Uterus (tissue), 2 donors: ENCODE data around the gene TNNI3K.

Experiments
- POLR2A ChIP-seq, 2 donors: fragments of 450-650 bp; IDR thresholded peaks; one replicate each; pipeline ENCODE4 v1.6.1; 2016; ENCODE audit warnings: antibody characterized with exemption in 2 of 2, mild to moderate bottlenecking in 1 of 2, moderate library complexity in 1 of 2
- TF ChIP-seq, protein P1 (sequence below), 4 experiments: fragments of 200-600 bp in 2 of 4; fragments of 450-650 bp in 2 of 4; sonication (generic) in 2 of 4; IDR thresholded peaks; one replicate each; pipeline ENCODE4 v1.5.1; 2016 to 2019; ENCODE audit warnings: antibody characterized with exemption in 4 of 4, mild to moderate bottlenecking in 2 of 4, moderate library complexity in 1 of 4

DNA sequence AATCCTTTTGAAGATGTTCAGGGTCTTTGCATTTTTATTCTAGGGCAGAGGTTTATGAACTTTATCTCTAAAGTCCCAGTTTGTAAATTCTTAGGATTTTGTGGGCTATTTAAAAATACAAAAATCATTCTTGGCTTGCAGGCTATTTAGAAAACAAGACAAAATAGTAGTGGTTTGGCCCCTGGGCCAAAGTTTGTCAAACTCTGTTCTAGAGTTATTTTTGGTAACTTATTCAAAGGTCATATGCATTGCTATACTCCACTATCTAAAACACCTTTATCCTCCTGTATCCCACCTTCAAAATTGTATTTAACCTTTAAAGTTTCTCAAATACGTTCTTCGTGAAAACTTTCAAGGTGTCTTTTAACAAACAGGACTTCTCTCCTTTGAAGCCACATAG is 352.7 kb downstream of the TNNI3K start:
- TF ChIP-seq, protein P1, sequence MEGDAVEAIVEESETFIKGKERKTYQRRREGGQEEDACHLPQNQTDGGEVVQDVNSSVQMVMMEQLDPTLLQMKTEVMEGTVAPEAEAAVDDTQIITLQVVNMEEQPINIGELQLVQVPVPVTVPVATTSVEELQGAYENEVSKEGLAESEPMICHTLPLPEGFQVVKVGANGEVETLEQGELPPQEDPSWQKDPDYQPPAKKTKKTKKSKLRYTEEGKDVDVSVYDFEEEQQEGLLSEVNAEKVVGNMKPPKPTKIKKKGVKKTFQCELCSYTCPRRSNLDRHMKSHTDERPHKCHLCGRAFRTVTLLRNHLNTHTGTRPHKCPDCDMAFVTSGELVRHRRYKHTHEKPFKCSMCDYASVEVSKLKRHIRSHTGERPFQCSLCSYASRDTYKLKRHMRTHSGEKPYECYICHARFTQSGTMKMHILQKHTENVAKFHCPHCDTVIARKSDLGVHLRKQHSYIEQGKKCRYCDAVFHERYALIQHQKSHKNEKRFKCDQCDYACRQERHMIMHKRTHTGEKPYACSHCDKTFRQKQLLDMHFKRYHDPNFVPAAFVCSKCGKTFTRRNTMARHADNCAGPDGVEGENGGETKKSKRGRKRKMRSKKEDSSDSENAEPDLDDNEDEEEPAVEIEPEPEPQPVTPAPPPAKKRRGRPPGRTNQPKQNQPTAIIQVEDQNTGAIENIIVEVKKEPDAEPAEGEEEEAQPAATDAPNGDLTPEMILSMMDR (IDR thresholded peaks at IDR 0.05): no peak
- no peak for TF ChIP-seq POLR2A (IDR thresholded peaks at IDR 0.05)
